Testis (tissue), 2 donors: ENCODE data around the gene CD163L1.

Source experiments
- CTCF ChIP-seq, 3 experiments: fragments of 450-650 bp in 2 of 3; fragments of 200-600 bp in 1 of 3; sonication (generic) in 1 of 3; IDR thresholded peaks; one replicate each; pipeline ENCODE4 v1.5.1; 2016 to 2019; ENCODE audit warnings: antibody characterized with exemption in 3 of 3, mild to moderate bottlenecking in 2 of 3, moderate library complexity in 1 of 3
- POLR2A ChIP-seq: fragments of 450-650 bp; IDR thresholded peaks from one replicate; pipeline ENCODE4 v1.6.1; 2017; ENCODE audit warnings: antibody characterized with exemption, mild to moderate bottlenecking, moderate library complexity

- TF ChIP-seq CTCF (IDR thresholded peaks at IDR 0.05) = no peak
- no peak for TF ChIP-seq POLR2A
Observed at GRCh38 chr12:7310070-7310469, 133.9 kb downstream of the CD163L1 start.
